ENCODE results near the gene TAS2R43.
"Not testable (repeated sequence)": the region's sequence is repeated elsewhere in the genome, so short reads cannot be mapped to it uniquely, and the experiment has no call there.

TAS2R43 gene

GRCh38 chr12:11059784-11060183, 32.3 kb downstream of the TAS2R43 start:
- DNase-seq (ENCODE audit: low read depth) = no peak

- no peak for DNase-seq (ENCODE audit: low read depth)
These were observed 33.1 kb downstream of the TAS2R43 start for GRCh38 chr12:11059041-11059440.

GRCh38 chr12:11055306-11055705, 36.8 kb downstream of the TAS2R43 start:
- no peak for DNase-seq (ENCODE audit: low read depth)

GRCh38 chr12:11049806-11050531, 42.1 kb downstream of the TAS2R43 start:
- not testable (repeated sequence) for DNase-seq (ENCODE audit: low read depth)

GRCh38 chr12:11041366-11041765, 50.7 kb downstream of the TAS2R43 start:
- not testable (repeated sequence) for DNase-seq (ENCODE audit: low read depth)

All from activated gamma-delta T cell treated with anti-CD3 and anti-CD28 coated beads, Interleukin-2, amount 50 U/mL, for 16 hours (primary cell).